OCI-LY7 (cell line): ENCODE data around the gene CPNE4. TPM values are rescaled to one million over a fixed set of nuclear protein-coding genes. Genes with fewer than 3 reads are reported as not detected.

Experiments
- BruUV-seq: library from RNA; stranded (reverse); fragments of 400-500 nt; replicated peaks from 2 replicates; lab custom pipeline; 2021; lab: Mats Ljungman, UMichigan
- CTCF ChIA-PET: fragments of 300-600 bp; sonication (Branson Sonifier 250); formaldehyde crosslinking; loops from one replicate; lab custom pipeline; 2022; ENCODE audit warnings: antibody characterized with exemption; ENCODE audit not compliant: unreplicated experiment; lab: Charles Lee
- POLR2A ChIA-PET: fragments of 300-600 bp; sonication (Branson Sonifier 250); formaldehyde crosslinking; loops from one replicate; lab custom pipeline; 2022; ENCODE audit warnings: antibody characterized with exemption; lab: Charles Lee
- DNase-seq: peaks from one replicate; pipeline ENCODE4 v3.0.0-alpha.2; 2015; ENCODE audit warnings: low spot score
- H2AFZ ChIP-seq: fragments of 200-600 bp; sonication (generic), shearing (Covaris generic); 2 replicates; pipeline ENCODE4 v1.6.1; 2014; ENCODE audit warnings: mild to moderate bottlenecking, antibody characterized with exemption, low read length, moderate library complexity
- H3K27ac ChIP-seq: fragments of 200-600 bp; sonication (generic); 2 replicates; pipeline ENCODE4 v1.5.1; 2014; ENCODE audit warnings: mixed run types, low read depth, mild to moderate bottlenecking, moderate library complexity, low read length, inconsistent platforms; ENCODE audit not compliant: poor library complexity, severe bottlenecking
- H3K36me3 ChIP-seq: fragments of 200-600 bp; sonication (generic); 2 replicates; pipeline ENCODE4 v1.6.1; 2014; ENCODE audit warnings: mild to moderate bottlenecking, antibody characterized with exemption, low read length, moderate library complexity, mixed read lengths; ENCODE audit not compliant: insufficient read depth
- H3K4me1 ChIP-seq: fragments of 200-600 bp; sonication (generic); 2 replicates; pipeline ENCODE4 v1.5.1; 2014; ENCODE audit warnings: mild to moderate bottlenecking, low read length; ENCODE audit not compliant: insufficient read depth, poor library complexity, severe bottlenecking
- H3K4me2 ChIP-seq: fragments of 200-600 bp; sonication (generic); 2 replicates; pipeline ENCODE4 v1.6.1; 2014; ENCODE audit warnings: mild to moderate bottlenecking, low read length
- H3K4me3 ChIP-seq: fragments of 200-600 bp; sonication (generic); 2 replicates; pipeline ENCODE4 v1.5.1; 2014; ENCODE audit warnings: mild to moderate bottlenecking, low read depth, low read length; ENCODE audit not compliant: poor library complexity, severe bottlenecking
- H3K79me2 ChIP-seq: fragments of 200-600 bp; sonication (generic); 2 replicates; pipeline ENCODE4 v1.6.1; 2016; ENCODE audit warnings: low read depth, mild to moderate bottlenecking, low read length, moderate library complexity, mixed read lengths; ENCODE audit not compliant: insufficient read depth
- H3K9me2 ChIP-seq: fragments of 200-600 bp; sonication (generic); 2 replicates; pipeline ENCODE4 v1.6.1; 2016; ENCODE audit warnings: mild to moderate bottlenecking, low read length, mixed read lengths; ENCODE audit not compliant: insufficient read depth
- H3K9me3 ChIP-seq: fragments of 200-600 bp; sonication (generic); 2 replicates; pipeline ENCODE4 v1.6.1; 2014; ENCODE audit warnings: mild to moderate bottlenecking, mixed run types, low read length, mixed read lengths
- H4K20me1 ChIP-seq: fragments of 200-600 bp; sonication (generic); 2 replicates; pipeline ENCODE4 v1.6.1; 2014; ENCODE audit warnings: mild to moderate bottlenecking, antibody characterized with exemption, low read length, moderate library complexity, mixed read lengths; ENCODE audit not compliant: insufficient read depth
- CTCF ChIP-seq: fragments of 200-600 bp; sonication (generic); conservative IDR thresholded peaks from 2 replicates; pipeline ENCODE4 v1.5.1; 2014; ENCODE audit warnings: mild to moderate bottlenecking, antibody characterized with exemption, low read length, moderate library complexity, mixed read lengths
- EZH2phosphoT487 ChIP-seq: fragments of 200-600 bp; sonication (generic); IDR thresholded peaks from 2 replicates; pipeline ENCODE4 v1.6.1; 2018; ENCODE audit warnings: low read depth, borderline replicate concordance, mild to moderate bottlenecking, mixed run types, antibody characterized with exemption, low read length, moderate library complexity, mixed read lengths
- intact Hi-C: fragments of 100-400 bp; cut with micrococcal nuclease; formaldehyde crosslinking; loops from one replicate; pipeline ENCODE4 v1.10.0; 2022; ENCODE audit not compliant: unreplicated experiment
- total RNA-seq, 2 experiments: library from RNA; depleted of rRNA in 1 of 2; stranded (reverse); fragments of >200 nt in 1 of 2; shearing (Covaris generic) in 1 of 2; gene quantifications; 2 replicates each; pipeline ENCODE4 v1.2.3, GENCODE V29; 2014 to 2022

CPNE4 gene
- total RNA-seq, 2 experiments from 2014 or later: not detected

DNA sequence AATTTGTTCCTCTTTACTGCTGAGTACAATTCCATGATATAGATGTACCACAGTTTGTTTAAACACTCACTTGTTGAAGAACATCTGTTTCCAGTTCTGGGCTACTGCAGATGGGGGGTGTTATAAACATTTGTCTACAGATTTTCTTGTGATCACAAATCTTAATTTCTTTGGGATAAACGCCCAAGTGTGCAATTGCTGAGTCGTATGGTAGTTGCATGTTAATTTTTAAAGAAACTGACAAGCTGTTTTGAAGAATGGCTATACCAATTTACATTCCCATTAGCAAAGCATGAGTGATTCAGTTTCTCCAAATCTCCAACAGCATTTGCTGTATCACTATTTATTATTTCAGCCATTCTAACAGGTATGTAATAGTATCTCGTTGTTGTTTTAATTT is 290.0 kb downstream of the CPNE4 start:
- Histone ChIP-seq H3K27ac (no peak overlapping the region), H3K9me3 (no peaks in the 10 kb centered on the region), H3K36me3 (no peaks in the 10 kb centered on the region), H4K20me1 (no peaks in the 10 kb centered on the region), H3K4me1 (no peaks in the 10 kb centered on the region), H3K4me3 (no peak overlapping the region), H2AFZ (no peak overlapping the region), H3K4me2 (no peak overlapping the region), H3K9me2 (no peaks in the 10 kb centered on the region), H3K79me2 (no peaks in the 10 kb centered on the region)
- ChIA-PET CTCF (no interaction called here), POLR2A (no interaction called here)
- intact Hi-C loops: no loop called here
- BruUV-seq: no TSS peak
- no peak for DNase-seq
- TF ChIP-seq EZH2phosphoT487: no peak
- TF ChIP-seq CTCF: no peak

DNA sequence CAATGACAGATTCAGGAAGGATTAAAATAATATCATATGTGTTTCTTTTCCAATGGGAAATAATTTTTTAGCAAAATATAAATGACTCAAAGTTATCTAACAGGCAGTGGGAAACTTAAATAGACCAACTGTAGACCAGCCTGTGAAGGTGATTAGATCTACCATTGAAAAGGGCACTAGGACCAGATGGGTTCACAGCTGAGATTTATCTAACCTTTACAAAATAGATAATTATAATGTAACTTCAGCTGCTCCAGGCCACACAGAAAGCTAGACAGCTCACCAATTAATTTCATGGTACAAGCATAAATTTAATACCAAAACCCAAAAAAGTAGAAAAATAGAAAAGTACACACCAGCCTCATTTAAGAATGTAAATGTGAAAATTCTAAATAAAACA is 291.7 kb downstream of the CPNE4 start:
- no peaks in the 10 kb centered on the region for H3K9me2 ChIP-seq

GRCh38 chr3:131739211-131739610 is 295.6 kb downstream of the CPNE4 start:
- H3K4me1 ChIP-seq: no peaks in the 10 kb centered on the region
- TF ChIP-seq CTCF (no peak), EZH2phosphoT487 (no peak)
- no peak overlapping the region for H3K4me2 ChIP-seq
- H3K27ac ChIP-seq: no peak overlapping the region
- H3K36me3 ChIP-seq: no peaks in the 10 kb centered on the region
- POLR2A ChIA-PET: no interaction called here
- no peaks in the 10 kb centered on the region for H3K9me3 ChIP-seq
- H2AFZ ChIP-seq: no peak overlapping the region
- H3K79me2 ChIP-seq: no peaks in the 10 kb centered on the region
- H4K20me1 ChIP-seq: no peaks in the 10 kb centered on the region
- CTCF ChIA-PET: no interaction called here
- BruUV-seq: no TSS peak
- H3K9me2 ChIP-seq: no peaks in the 10 kb centered on the region
- DNase-seq: no peak
- intact Hi-C loops: no loop called here
- H3K4me3 ChIP-seq: no peak overlapping the region

More for the DNA sequence above, 291.7 kb downstream of the CPNE4 start:
- Histone ChIP-seq H2AFZ (no peak overlapping the region), H3K36me3 (no peaks in the 10 kb centered on the region), H3K4me3 (no peak overlapping the region), H3K9me3 (no peaks in the 10 kb centered on the region), H3K27ac (no peak overlapping the region), H3K79me2 (no peaks in the 10 kb centered on the region), H4K20me1 (no peaks in the 10 kb centered on the region), H3K4me1 (no peaks in the 10 kb centered on the region), H3K4me2 (no peak overlapping the region)
- POLR2A ChIA-PET: no interaction called here
- intact Hi-C loops: no loop called here
- TF ChIP-seq EZH2phosphoT487 (no peak), CTCF (no peak)
- CTCF ChIA-PET: no interaction called here
- no TSS peak for BruUV-seq
- DNase-seq: no peak
